ENCODE measurements around the gene GUCY1B1. TPM values are rescaled to one million over a fixed set of nuclear protein-coding genes. Genes with fewer than 3 reads are reported as not detected.

GUCY1B1 gene
- polyA plus RNA-seq, 1 of the 3 experiments (the other 2 are of a cell fraction): 0.38 TPM

GRCh38 chr4:155802190-155802959 is 43.6 kb downstream of the GUCY1B1 start:
- Histone ChIP-seq H3K9me2 (no peaks in the 10 kb centered on the region), H3K79me2 (ENCODE audit: insufficient read depth) (no peaks in the 10 kb centered on the region), H3K4me3 (ENCODE audit: low read depth in 2 of 2, low read length in 1 of 2) (no peak overlapping the region), H3K27me3 (ENCODE audit: insufficient read depth) (no peaks in the 10 kb centered on the region), H3K4me2 (no peak overlapping the region), H2AFZ (ENCODE audit: low read depth) (no peak overlapping the region), H4K20me1 (ENCODE audit: insufficient read depth) (no peaks in the 10 kb centered on the region), H3K27ac (ENCODE audit: low read depth in 2 of 2, low read length in 1 of 2) (no peak overlapping the region), H3K4me1 (ENCODE audit: control insufficient read depth in 1 of 2, insufficient read depth in 2 of 2, low read depth in 1 of 2, low read length in 1 of 2) (0 out of 4 replicates have a peak, but pooled peaks cover 0 to 3% of the 10 kb centered on the region in 2 experiments), H3K36me3 (replicated peaks in 1 of 2; ENCODE audit: control insufficient read depth in 1 of 2, insufficient read depth in 2 of 2, low read length in 1 of 2) (no peaks in the 10 kb centered on the region), H3K9ac (no peak overlapping the region), H3K9me3 (no peaks in the 10 kb centered on the region), H3F3A (replicated peaks; ENCODE audit: insufficient read depth) (peaks cover 8% of the 10 kb centered on the region)
- ChIA-PET CTCF (interaction anchor here (0.9 to 2.0 kb wide), 4 partner anchors 15 to 399 kb away, joined by 3 to 9 read pairs (median 4); no protein-coding TSS in a partner anchor), POLR2A (no interaction called here)
- 66% methylated on average over 9 of the region's 9 CpGs for whole genome bisulfite sequencing (ENCODE audit: low lambda C conversion rate)
- TF ChIP-seq PBX3 (IDR thresholded peaks at IDR 0.05) (no peak), RXRA (IDR thresholded peaks at IDR 0.05; ENCODE audit: borderline replicate concordance, low read depth) (no peak), TCF12 (IDR thresholded peaks at IDR 0.05) (no peak), USF2 (IDR thresholded peaks at IDR 0.05; ENCODE audit: borderline replicate concordance, low read depth, low read length) (no peak), FOSL2 (IDR thresholded peaks at IDR 0.05; ENCODE audit: borderline replicate concordance, low read depth) (no peak), REST (IDR thresholded peaks at IDR 0.05; ENCODE audit: low read depth, low read length) (no peak), MAX (IDR thresholded peaks at IDR 0.05; ENCODE audit: low read depth) (no peak), TEAD4 (IDR thresholded peaks at IDR 0.05; ENCODE audit: borderline replicate concordance, insufficient read depth) (no peak), FOXM1 (IDR thresholded peaks at IDR 0.05; ENCODE audit: low read depth) (no peak), IRF3 (IDR thresholded peaks at IDR 0.05; ENCODE audit: low read depth, low read length) (no peak), SIN3A (IDR thresholded peaks at IDR 0.05; ENCODE audit: borderline replicate concordance, low read depth, low read length) (no peak), USF1 (IDR thresholded peaks at IDR 0.05; ENCODE audit: borderline replicate concordance, low read depth) (no peak)
- TF ChIP-seq, protein P1, sequence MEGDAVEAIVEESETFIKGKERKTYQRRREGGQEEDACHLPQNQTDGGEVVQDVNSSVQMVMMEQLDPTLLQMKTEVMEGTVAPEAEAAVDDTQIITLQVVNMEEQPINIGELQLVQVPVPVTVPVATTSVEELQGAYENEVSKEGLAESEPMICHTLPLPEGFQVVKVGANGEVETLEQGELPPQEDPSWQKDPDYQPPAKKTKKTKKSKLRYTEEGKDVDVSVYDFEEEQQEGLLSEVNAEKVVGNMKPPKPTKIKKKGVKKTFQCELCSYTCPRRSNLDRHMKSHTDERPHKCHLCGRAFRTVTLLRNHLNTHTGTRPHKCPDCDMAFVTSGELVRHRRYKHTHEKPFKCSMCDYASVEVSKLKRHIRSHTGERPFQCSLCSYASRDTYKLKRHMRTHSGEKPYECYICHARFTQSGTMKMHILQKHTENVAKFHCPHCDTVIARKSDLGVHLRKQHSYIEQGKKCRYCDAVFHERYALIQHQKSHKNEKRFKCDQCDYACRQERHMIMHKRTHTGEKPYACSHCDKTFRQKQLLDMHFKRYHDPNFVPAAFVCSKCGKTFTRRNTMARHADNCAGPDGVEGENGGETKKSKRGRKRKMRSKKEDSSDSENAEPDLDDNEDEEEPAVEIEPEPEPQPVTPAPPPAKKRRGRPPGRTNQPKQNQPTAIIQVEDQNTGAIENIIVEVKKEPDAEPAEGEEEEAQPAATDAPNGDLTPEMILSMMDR (IDR thresholded peaks at IDR 0.05): no peak
- no peak for DNase-seq

All from SK-N-SH (cell line).